Measurements from ENCODE around the gene AKT3.

The AKT3 gene

GRCh38 chr1:243471026-243471685 is 378.9 kb downstream of the AKT3 start:
- Histone ChIP-seq H3K4me3 (no peak overlapping the region), H3K9me3 (no peaks in the 10 kb centered on the region), H3K27me3 (ENCODE audit: low read depth) (no peaks in the 10 kb centered on the region), H3K36me3 (replicated peaks) (no peaks in the 10 kb centered on the region), H3K4me1 (0 out of 2 replicates have a peak, but pooled peaks cover 2% of the 10 kb centered on the region)
- in situ Hi-C loops (cut with MboI; ENCODE audit: low sequenced_read_pairs) = no loop called here
- no peak for DNase-seq (ENCODE audit: low spot score in 2 of 2)

GRCh38 chr1:243470502-243470901 is 379.5 kb downstream of the AKT3 start:
- no peaks in the 10 kb centered on the region for H3K27me3 ChIP-seq (ENCODE audit: low read depth)
- in situ Hi-C loops (cut with MboI; ENCODE audit: low sequenced_read_pairs) = no loop called here
- H3K4me3 ChIP-seq = no peak overlapping the region
- H3K9me3 ChIP-seq = no peaks in the 10 kb centered on the region
- no peaks in the 10 kb centered on the region for H3K4me1 ChIP-seq
- no peaks in the 10 kb centered on the region for H3K36me3 ChIP-seq (replicated peaks)
- DNase-seq (ENCODE audit: low spot score in 2 of 2) = no peak

- in situ Hi-C loops (cut with MboI; ENCODE audit: low sequenced_read_pairs) = no loop called here
- H3K4me3 ChIP-seq = no peak overlapping the region
- no peak for DNase-seq (ENCODE audit: low spot score in 2 of 2)
- no peaks in the 10 kb centered on the region for H3K4me1 ChIP-seq
- no peaks in the 10 kb centered on the region for H3K9me3 ChIP-seq
- no peaks in the 10 kb centered on the region for H3K36me3 ChIP-seq (replicated peaks)
- no peaks in the 10 kb centered on the region for H3K27me3 ChIP-seq (ENCODE audit: low read depth)
Observed at GRCh38 chr1:243469497-243469896, 380.5 kb downstream of the AKT3 start.

- no peaks in the 10 kb centered on the region for H3K27me3 ChIP-seq (ENCODE audit: low read depth)
- H3K4me1 ChIP-seq = no peaks in the 10 kb centered on the region
- in situ Hi-C loops (cut with MboI; ENCODE audit: low sequenced_read_pairs) = no loop called here
- H3K9me3 ChIP-seq = no peaks in the 10 kb centered on the region
- no peak overlapping the region for H3K4me3 ChIP-seq
- no peak for DNase-seq (ENCODE audit: low spot score in 2 of 2)
- H3K36me3 ChIP-seq (replicated peaks) = no peaks in the 10 kb centered on the region
Observed at GRCh38 chr1:243465738-243466137, 384.3 kb downstream of the AKT3 start.

GRCh38 chr1:243465081-243465480 is 385.0 kb downstream of the AKT3 start:
- H3K4me3 ChIP-seq = no peak overlapping the region
- H3K36me3 ChIP-seq (replicated peaks) = no peaks in the 10 kb centered on the region
- no peak for DNase-seq (ENCODE audit: low spot score in 2 of 2)
- H3K9me3 ChIP-seq = no peaks in the 10 kb centered on the region
- H3K4me1 ChIP-seq = no peaks in the 10 kb centered on the region
- H3K27me3 ChIP-seq (ENCODE audit: low read depth) = no peaks in the 10 kb centered on the region
- in situ Hi-C loops (cut with MboI; ENCODE audit: low sequenced_read_pairs) = no loop called here

- in situ Hi-C loops (cut with MboI; ENCODE audit: low sequenced_read_pairs) = no loop called here
- H3K36me3 ChIP-seq (replicated peaks) = no peaks in the 10 kb centered on the region
- no peak overlapping the region for H3K4me3 ChIP-seq
- H3K9me3 ChIP-seq = no peaks in the 10 kb centered on the region
- H3K27me3 ChIP-seq (ENCODE audit: low read depth) = no peaks in the 10 kb centered on the region
- no peaks in the 10 kb centered on the region for H3K4me1 ChIP-seq
- no peak for DNase-seq (ENCODE audit: low spot score in 2 of 2)
Observed at GRCh38 chr1:243462929-243463697, 386.9 kb downstream of the AKT3 start.

GRCh38 chr1:243461700-243462099 is 388.3 kb downstream of the AKT3 start:
- no peaks in the 10 kb centered on the region for H3K27me3 ChIP-seq (ENCODE audit: low read depth)
- in situ Hi-C loops (cut with MboI; ENCODE audit: low sequenced_read_pairs) = no loop called here
- no peak overlapping the region for H3K4me3 ChIP-seq
- no peak for DNase-seq (ENCODE audit: low spot score in 2 of 2)
- H3K4me1 ChIP-seq = no peaks in the 10 kb centered on the region
- H3K9me3 ChIP-seq = no peaks in the 10 kb centered on the region
- H3K36me3 ChIP-seq (replicated peaks) = no peaks in the 10 kb centered on the region

GRCh38 chr1:243459059-243459458 is 391.0 kb downstream of the AKT3 start:
- no peaks in the 10 kb centered on the region for H3K27me3 ChIP-seq (ENCODE audit: low read depth)
- in situ Hi-C loops (cut with MboI; ENCODE audit: low sequenced_read_pairs) = no loop called here
- no peaks in the 10 kb centered on the region for H3K9me3 ChIP-seq
- no peak overlapping the region for H3K4me3 ChIP-seq
- H3K36me3 ChIP-seq (replicated peaks) = no peaks in the 10 kb centered on the region
- DNase-seq (ENCODE audit: low spot score in 2 of 2) = no peak
- no peaks in the 10 kb centered on the region for H3K4me1 ChIP-seq

GRCh38 chr1:243457363-243457982 is 392.6 kb downstream of the AKT3 start:
- Histone ChIP-seq H3K36me3 (replicated peaks) (no peaks in the 10 kb centered on the region), H3K4me1 (no peaks in the 10 kb centered on the region), H3K27me3 (ENCODE audit: low read depth) (no peaks in the 10 kb centered on the region), H3K4me3 (no peak overlapping the region), H3K9me3 (no peaks in the 10 kb centered on the region)
- in situ Hi-C loops (cut with MboI; ENCODE audit: low sequenced_read_pairs) = no loop called here
- DNase-seq (ENCODE audit: low spot score in 2 of 2) = no peak

- Histone ChIP-seq H3K27me3 (ENCODE audit: low read depth) (no peaks in the 10 kb centered on the region), H3K9me3 (no peaks in the 10 kb centered on the region), H3K36me3 (replicated peaks) (no peaks in the 10 kb centered on the region), H3K4me3 (no peak overlapping the region), H3K4me1 (no peaks in the 10 kb centered on the region)
- in situ Hi-C loops (cut with MboI; ENCODE audit: low sequenced_read_pairs) = no loop called here
- DNase-seq (ENCODE audit: low spot score in 2 of 2) = no peak
Observed at GRCh38 chr1:243455760-243456651, 394.0 kb downstream of the AKT3 start.

GRCh38 chr1:243454328-243454997 is 395.6 kb downstream of the AKT3 start:
- H3K4me1 ChIP-seq = no peaks in the 10 kb centered on the region
- no peak for DNase-seq (ENCODE audit: low spot score in 2 of 2)
- no peaks in the 10 kb centered on the region for H3K9me3 ChIP-seq
- in situ Hi-C loops (cut with MboI; ENCODE audit: low sequenced_read_pairs) = no loop called here
- no peak overlapping the region for H3K4me3 ChIP-seq
- H3K36me3 ChIP-seq (replicated peaks) = no peaks in the 10 kb centered on the region
- no peaks in the 10 kb centered on the region for H3K27me3 ChIP-seq (ENCODE audit: low read depth)

- Histone ChIP-seq H3K4me3 (no peak overlapping the region), H3K4me1 (no peaks in the 10 kb centered on the region), H3K36me3 (replicated peaks) (no peaks in the 10 kb centered on the region), H3K27me3 (ENCODE audit: low read depth) (no peaks in the 10 kb centered on the region), H3K9me3 (no peaks in the 10 kb centered on the region)
- DNase-seq (ENCODE audit: low spot score in 2 of 2) = no peak
- in situ Hi-C loops (cut with MboI; ENCODE audit: low sequenced_read_pairs) = no loop called here
Observed at GRCh38 chr1:243452092-243452491, 398.0 kb downstream of the AKT3 start.

GRCh38 chr1:243449373-243449772 is 400.7 kb downstream of the AKT3 start:
- in situ Hi-C loops (cut with MboI; ENCODE audit: low sequenced_read_pairs) = no loop called here
- H3K36me3 ChIP-seq (replicated peaks) = no peaks in the 10 kb centered on the region

More at GRCh38 chr1:243449373-243449772, 400.7 kb downstream of the AKT3 start:
- Histone ChIP-seq H3K4me1 (no peaks in the 10 kb centered on the region), H3K27me3 (ENCODE audit: low read depth) (no peaks in the 10 kb centered on the region), H3K9me3 (no peaks in the 10 kb centered on the region), H3K4me3 (no peak overlapping the region)
- DNase-seq (ENCODE audit: low spot score in 2 of 2) = no peak
